ENCODE measurements around the gene ACTR1B.
"Not testable (repeated sequence)": the region's sequence is repeated elsewhere in the genome, so short reads cannot be mapped to it uniquely, and the experiment has no call there.

Gene ACTR1B

DNA sequence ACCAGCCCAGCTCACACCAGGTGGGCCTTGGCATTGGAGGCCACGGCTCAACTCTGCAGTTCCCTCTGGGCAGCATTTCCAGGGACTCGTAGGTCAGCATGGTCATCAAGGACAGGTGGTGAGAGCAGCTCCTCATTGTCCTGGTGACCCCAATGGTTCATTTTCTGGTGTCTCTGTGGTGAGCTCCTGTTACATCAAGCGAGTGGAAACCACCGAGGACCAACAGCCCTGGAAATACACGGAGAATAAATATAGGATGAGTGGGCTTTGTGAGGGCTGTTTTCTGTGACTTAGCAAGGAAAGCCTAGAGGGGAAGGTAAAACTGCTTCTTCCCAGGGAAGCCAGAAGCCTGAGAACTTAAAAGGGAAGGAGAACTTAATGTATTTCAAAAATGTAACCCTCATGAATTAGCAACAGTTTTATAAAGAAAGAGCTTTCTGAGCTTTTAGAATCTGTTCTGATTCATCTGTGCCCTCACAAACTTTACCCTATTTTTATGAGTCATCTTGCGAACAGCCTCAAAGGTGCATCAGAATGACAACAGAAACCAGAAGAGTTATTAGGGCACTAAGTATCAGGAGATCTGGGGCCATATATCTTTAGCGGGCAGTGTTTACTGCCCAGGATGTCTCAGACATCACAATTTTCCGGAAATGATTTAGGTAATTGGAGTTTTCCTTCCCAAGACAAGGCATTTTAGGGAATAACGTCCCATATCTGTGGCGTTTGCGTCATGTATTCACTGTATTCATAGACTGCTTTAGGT lies 24.4 kb upstream of the ACTR1B start:
- no peak for DNase-seq

DNA sequence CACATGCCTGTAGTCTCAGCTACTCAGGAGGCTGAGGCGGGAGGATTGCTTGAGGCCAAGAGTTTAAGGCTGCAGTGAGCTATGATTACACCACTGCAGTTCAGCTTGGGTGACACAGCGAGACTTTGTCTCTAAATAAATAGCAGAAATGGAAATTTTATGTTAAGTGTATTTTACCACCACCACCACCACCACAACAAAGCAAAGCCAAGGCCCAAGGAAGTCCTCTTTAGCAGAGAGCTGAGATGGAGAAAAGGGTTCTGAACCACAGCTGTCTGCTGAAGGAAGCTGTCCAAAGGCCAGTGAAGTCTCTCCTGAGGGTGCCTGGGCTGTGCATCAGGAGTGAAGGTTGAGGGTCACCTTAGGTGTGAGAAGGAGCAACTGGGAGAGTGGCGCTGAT lies 23.4 kb upstream of the ACTR1B start:
- not testable (repeated sequence) for DNase-seq

DNA sequence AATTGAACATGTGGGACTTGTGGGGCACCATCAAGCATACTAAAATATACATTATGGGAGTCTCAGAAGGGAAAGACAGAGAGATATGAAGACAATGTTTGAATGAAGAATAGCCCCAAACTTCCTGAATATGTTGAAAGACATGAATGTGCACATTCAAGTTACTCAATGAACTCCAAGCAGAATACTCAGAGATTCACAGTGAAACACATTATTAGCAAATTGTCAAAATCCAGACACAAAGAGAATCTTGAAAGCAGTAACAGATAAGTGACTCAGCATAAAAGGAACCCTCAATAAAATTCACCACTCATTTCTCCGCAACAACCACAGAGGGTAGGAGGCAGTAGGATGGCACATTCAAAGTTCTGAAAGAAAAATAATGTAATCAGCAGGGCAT lies 14.5 kb upstream of the ACTR1B start:
- peak; percentile 62 for DNase-seq

DNA sequence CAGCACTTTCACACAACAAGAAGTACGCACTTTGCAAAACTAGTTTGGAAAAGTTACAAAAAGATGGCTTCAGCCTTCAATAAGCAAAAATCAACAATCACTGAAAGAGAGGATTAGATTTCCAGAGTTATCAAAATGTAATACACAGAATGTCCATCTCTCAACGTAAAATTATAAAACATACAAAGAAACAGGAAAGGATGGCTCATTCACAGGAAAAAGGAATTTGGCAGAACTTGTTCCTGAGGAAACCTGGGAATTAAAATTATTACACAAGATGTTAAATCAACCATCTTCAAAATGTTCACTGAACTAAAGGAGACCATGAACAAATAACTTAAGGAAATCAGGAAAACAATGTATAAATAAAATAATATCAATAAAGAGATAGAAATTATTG lies 13.6 kb upstream of the ACTR1B start:
- no peak for DNase-seq

DNA sequence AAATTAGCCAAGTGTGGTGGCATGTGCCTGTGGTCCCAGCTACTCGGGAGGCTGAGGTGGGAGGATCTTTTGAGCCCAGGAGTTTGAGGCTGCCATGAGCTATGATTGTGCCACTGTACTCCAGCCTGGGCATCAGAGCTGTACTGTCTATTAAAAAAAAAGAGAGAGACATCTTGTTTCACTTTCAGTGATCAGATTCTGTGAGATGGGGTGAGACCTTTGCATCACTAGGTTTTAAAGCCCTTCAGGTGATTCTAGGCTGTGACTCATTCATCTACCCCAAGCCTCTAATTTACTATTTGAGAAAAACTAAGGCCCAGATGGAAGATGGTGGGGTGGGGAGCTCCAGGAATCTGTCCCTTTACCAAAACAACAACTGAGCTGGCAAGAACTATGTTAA lies 12.8 kb upstream of the ACTR1B start:
- DNase-seq = no peak

DNA sequence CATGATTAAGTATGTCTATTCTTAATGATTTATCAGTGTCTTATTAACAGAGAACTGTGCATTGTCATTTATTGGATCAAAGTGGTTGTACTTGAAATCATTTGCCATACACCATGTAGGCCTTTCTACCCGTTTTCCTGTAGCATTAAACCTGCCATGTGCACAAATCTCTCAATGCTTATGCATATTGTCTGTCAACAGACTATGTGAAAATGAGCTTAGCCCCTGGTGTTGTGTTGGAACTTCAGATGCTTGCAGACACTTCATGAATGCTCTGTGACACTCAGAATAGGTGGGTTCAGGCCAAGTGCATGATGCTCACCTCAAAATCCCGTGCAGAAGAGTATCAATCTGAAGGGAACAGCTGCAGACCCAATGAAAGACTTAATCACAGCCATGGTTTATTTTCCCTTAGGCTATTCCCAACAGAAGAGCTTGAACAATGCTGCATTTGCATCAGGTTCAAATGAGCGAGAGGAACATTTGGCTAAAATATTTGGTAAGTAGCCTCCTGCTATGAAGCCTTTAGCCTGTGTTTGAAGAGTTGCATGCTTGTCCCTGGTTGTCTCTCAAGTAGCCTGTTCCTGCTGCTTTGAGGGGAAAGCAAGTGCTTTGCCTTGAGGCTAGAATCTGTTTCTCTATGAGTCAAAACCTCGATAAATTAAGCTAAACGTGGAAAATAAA lies 11.7 kb upstream of the ACTR1B start:
- no peak for DNase-seq

DNA sequence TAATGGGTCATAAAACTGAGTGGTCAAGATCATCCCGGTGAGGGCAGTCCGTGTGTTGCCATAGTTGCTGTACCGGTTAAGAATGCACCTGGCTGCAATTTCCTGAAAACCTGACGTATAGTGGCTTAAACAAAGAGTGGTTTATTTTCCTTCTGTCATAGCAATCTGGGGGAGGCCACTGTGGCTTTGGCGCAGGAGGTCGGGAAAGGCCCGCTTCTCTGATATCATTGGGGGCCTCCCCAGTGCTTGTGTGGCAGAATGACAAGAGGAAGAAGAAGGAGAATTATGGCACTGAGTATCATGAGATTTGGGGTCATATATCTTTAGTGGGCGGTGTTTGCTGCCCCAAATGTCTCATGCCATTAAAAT lies 10.1 kb upstream of the ACTR1B start:
- DNase-seq = peak; percentile 39

DNA sequence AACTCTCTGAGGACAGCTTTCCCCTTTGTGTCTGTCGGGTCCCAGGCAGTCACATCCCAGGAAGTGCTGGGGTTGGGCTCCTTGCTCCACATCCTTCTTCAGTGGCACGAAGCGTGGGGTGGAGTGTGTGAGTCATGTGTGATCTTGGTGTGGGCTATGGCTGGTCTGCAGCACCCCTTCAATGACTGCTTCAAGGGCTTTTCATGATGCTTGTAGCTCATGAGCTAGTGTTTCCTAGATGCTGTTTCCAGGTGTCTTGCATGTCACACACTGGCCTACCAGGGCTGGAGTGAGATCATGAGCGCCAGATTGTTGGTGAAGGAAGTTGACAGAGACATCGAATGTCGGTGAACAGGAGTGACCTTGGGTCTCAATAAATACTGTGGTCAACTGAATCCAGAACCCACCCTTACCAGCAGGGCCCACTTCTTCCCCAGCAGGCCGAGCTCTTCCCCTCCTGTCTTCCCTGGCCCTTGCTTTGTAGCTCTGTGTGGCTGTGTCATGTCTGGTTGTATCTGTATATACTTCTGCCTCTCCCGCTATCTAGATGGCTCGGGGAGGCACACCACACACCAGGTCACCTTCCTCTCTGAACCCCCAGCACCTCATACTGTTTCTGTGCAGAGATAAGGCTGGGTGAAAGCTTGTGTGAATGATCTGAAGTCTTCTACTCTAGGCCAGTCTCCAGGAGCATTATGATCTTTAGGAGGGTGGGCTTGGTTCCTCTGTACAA lies 9.5 kb upstream of the ACTR1B start:
- peak; percentile 62 for DNase-seq

DNA sequence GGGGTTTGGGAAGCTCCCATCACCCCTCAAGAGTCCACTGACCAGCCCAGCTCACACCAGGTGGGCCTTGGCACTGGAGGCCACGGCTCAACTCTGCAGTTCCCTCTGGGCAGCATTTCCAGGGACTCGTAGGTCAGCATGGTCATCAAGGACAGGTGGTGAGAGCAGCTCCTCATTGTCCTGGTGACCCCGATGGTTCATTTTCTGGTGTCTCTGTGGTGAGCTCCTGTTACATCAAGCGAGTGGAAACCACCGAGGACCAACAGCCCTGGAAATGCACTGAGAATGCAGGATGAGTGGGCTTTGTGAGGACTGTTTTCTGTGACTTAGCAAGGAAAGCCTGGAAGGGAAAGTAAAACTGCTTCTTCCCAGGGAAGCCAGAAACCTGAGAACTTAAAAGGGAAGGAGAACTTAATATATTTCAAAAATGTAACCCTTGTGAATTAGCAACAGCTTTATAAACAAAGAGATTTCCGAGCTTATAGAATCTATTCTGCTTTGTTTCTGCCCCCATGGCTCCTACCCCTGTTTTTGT lies 8.8 kb upstream of the ACTR1B start:
- not testable (repeated sequence) for DNase-seq

DNA sequence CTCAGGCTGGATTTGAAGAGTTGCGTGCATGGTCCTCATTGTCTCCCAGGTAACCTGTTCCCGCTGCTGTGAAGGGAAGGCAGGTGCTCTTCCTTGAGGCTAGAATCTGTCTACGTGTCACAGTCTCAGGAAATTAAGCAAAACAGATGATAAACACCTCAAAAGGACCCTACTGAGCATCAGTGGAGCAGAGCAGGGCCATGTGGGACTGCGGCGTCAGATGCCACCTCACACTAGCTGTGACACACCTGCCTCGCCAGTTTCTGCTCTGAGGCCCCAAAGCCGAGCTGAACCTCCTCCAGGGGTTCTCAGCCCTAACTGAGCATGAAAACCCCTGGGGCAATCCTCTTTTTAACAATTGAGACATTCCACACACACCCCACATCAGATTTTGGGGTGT lies 7.7 kb upstream of the ACTR1B start:
- DNase-seq = no peak

DNA sequence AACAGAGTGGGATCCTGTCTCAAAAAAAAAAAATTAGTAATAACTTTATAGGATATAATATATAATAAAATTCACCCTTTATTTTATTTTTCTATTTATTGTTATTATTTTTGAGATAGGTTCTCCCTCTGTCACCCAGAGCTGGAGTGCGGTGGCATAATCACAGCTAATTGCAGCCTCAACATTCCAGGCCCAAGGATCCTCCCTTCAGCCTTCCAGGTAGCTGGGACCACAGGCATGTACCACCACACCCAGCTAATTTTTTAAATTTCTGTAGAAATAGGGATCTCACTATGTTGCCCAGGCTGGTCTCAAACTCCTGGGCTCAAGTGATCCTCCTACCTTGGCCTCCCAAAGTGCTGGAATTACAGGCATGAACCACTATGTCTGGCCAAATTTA lies 6.6 kb upstream of the ACTR1B start:
- DNase-seq = no peak

DNA sequence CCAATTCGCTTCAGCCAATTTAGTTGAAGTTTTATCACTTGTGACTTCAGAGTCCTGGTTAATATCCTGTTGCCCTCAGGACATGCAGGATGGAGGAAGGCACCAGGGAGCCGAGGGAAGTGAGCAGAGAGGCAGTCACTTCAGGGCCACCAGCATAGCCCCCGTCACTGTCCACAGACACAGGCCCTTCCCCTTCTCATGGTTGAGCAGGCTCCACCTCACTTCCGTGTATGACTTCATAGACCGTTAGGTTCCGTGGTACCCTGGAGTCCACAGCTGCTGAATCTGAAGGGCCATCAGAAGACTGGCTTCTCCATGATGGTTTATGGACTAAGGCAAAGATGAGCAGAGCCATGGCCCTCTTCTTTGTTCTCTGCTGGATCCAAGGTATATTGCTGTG lies 5.6 kb upstream of the ACTR1B start, which contains the start of gene C2orf92:
Gene C2orf92 (plus strand): TSS at position 266 of the 400 bp plus-strand sequence. CDS start 76 bp downstream, at position 342.
- DNase-seq = no peak

DNA sequence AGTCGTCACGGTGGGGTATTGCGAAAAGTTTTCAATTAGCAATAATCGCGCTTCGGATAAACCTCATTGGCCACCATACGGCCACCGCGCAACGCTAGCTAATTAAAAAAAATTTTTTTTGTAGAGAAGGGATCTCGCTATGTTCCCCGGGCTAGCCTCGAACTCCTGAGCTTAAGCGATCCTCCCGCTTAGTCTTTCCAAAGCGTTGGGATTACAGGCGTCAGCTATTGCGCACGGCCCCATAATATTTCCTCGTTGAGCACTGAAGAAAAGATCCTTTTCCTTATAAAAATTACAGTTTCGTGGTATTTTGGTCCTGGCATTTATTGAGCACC lies 759 bp upstream of the ACTR1B start:
- DNase-seq = no peak

DNA sequence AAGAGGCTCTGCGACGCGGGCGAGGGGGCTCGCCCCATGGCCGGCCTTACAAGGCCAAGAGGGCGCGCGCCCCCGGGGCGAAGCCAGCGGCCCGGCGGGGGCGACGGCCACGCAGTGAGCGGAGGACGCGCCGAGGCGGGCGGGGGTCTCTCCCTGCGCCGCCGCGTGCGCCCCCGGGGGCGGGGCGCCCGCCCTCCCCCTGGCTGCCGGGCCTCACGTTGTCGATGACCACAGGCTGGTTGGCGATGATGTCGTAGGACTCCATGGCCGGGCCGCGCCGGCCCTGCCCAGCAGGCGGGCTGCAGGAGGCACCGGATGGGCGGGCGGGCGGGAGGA lies 250 bp downstream of the ACTR1B start:
- DNase-seq = no peak

DNA sequence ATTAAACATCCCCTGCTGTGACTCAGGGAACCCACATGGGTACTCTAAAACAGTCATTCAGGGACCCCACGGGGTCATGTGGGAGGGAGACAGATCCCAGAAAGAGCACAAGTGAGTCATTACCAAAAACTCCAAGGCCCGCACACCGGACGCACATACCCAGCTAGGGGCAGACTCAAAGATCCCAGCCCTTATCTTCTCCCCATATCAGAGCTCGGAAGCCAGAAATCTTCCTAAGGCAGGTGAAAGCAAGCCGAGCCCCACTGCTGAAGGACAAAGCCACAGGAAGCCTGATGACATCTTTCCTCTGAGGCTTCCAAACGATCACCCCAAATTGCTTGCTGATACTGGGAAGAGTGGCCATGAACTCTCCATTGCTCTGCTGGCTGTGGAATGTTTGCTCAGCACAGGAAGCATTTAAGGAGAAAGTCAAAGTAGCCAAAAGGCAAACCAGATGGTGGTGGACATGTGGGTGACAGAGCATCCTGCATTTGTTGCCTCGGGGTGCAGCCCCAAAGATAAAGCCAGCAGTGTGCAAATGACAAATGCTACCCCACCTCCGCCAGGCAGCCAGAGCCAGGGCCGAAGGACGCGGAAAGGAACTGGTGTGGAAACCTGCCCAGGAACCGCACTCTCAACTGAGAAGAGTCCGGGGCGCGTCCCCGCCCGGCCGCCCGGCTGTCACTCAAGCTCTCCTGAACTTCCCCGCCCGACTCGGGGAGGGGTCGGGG lies 784 bp downstream of the ACTR1B start:
- peak; percentile 89 for DNase-seq

DNA sequence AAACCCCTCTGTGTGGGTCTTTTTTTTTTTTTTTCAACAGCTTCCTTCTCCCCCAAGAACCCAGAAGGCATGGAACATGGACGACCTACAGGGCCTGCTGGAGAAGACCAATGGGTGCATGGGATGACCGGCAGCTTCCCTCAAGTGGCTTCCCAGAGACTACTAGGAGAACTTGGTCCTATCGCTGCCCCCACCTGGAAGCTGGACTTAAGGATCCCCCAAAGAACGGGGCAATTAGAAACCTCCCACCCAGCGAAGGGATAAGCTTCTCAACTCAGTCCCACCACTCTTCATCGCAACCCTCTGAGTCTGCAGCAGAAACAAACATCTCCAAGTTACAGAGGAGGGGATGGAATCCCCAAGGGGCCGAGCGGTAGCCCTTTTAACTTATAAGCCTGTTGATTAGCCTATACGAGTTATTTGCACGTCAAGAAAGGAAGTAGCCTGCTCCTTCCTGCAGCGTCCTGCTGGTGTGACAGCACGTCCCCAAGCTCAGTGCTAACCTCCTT lies 1.4 kb downstream of the ACTR1B start:
- DNase-seq = peak; percentile 71

DNA sequence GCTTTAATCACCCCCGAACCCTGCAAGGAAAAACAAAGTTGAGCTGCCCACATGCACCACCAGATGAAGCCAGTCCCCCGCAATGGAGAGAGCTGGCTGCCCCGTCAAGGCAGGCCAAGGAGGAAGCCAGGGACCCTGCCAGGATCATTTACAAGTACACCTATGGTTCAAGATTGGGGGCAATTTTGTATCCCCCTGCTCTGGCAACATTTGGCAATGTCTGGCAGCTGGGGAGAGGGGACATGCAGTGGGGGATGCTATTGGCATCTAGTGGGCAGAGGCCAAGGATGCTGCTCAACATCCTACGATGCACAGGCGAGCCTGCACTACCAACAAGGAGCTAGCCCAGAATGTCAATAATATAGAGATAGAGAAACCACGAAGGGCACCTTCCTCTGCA lies 1.9 kb downstream of the ACTR1B start:
- no peak for DNase-seq

DNA sequence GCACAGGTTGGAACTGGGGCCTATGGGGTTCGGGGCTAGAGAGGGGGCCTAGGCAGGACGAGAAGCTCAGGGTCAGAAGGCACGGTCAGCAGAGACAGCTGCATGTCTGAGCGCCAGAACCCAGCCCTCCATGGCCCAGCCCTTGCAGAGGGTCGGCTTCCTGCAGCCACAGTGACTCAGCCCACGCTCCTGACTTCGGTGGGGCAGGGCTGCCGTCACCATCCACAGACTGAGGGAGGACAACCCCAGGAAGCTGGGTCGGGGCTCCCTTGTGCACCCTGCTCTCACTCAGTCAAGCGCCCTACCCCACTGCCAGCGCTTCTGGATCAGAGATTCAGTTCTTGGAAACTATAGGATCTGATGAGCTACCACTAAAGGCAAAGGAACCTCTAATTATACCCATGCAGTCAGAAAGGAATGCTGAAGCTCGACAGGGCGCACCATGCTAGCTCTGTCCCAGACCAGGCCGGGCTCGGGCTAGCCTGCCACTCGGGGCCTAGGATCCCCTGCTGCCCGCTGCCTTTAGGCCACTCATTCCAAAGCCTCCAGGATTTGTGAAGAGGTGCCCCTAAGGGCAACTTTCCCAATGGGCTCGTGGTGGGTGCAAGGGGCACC lies 3.0 kb downstream of the ACTR1B start:
- DNase-seq = no peak

DNA sequence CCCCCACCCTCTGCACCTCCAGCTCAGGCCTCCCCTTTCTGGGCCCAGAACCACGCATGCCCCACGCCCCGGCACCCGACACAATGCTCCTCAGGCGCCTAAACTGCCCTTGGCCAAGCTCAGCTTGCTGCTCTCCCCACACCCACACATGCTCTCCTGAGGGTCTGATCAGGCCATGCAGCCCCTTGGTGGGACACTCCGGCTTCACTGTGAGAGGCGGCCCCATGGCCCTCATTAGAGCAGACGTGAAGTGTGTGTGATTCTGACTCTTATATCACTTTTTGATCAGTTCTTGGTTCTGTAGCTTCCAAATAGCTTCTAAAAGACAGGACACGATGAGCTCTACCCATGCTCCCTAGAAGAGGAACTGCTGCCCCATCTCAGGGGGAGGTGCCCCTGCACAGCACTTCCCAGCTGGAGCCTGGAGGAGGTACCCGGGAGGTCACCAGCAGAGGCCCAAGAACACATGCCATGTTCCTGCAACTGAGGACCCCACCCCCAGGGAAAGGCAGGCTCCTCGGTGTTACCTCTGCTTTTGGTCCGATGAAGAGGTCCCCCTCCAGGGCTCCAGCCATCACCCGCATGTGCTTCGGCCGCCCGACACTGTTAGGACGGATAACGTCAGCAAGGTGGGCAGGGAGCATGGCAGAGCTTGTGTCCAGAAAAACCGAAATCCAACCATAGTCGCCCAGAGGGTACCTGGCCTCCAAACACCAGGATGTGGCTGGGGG lies 3.6 kb downstream of the ACTR1B start:
- no peak for DNase-seq

DNA sequence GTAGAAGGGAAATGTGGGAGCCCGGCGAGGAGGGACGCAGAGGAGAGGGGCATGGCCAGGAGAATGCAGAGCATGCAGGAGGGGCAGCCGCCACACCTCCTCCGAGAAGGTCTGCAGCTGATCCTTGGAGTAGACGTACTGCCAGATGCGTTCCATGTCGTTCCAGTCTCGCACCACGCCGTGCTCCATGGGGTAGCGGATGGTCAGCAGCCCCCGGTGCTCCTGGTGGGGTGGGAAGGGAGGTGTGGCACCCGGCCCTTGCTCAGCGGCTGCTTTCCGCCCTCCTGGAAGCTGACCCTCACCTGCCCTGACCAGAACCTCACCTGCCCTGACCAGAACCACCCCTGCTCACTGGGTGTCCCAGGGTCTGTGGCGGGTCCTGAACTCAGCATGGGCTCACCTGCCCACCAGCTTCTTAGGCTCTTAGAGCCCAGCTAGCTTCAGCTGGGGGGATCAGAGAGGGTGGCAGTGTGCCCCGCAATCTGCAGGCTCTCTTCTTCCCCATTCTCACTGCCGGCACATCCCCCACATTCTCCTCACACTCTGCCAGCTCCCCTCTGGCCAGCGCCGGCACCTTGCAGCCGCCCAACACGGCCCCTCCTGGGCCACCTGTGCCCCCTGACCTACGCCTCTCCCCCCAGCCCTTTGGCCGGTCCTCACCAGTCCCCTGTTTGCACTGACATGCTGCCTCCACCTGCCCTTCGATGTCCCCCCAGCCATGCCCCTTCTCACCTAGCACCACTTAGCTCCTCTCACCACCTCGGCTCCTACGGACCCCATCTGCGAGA lies 4.4 kb downstream of the ACTR1B start:
- DNase-seq = no peak

DNA sequence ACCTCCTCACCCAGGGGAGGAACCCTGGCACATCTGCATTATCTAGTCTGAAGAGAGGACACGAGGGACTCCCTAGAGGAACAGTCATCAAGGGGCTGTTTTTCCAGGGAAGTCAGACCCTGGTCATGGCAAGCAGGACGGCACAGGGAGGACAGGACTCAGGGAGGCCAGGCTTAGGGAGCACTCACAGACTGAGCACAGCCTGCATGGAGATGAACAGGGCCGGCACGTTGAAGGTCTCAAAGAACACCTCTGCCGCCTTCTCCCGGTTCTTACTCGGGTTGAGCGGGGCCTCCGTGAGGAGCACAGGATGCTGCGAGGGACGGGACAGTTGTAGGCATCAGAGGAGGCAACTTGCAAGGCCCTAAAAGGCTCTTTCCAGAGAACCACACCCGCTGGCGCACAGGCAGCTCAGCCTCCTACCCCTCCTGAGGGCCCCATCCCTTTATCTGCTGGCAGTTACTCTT lies 5.1 kb downstream of the ACTR1B start:
- DNase-seq = no peak
